CD4-positive, alpha-beta T cell treated with Interleukin-10 for 1 hour (primary cell): ENCODE measurements around the gene EWSR1.

Experiments
- DNase-seq: peaks from one replicate; pipeline ENCODE4 v3.0.0-alpha.2; 2020

The EWSR1 gene

DNA sequence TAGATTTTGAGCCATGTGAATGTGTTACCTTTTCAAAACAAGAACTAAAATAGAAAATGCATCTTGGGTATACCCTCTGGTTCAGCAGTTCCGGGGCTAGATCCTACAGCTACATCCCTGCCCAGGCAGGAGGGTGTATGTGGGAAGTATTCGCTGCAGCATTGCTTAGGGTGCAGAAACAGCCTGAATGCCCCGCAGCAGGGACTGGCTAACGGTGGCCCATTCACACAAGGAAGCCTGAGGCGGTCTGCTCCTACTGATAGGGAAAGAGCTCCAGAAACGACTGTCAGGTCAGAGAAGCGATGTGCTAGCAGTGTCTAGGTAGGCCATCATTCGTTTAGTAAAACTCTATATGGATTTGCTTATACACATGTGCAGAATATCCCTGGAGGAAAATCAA is 57.3 kb downstream of the EWSR1 start:
- DNase-seq, result no peak

- no peak for DNase-seq
These were observed 57.8 kb downstream of the EWSR1 start for GRCh38 chr22:29325785-29326315.

GRCh38 chr22:29326481-29326880 is 58.4 kb downstream of the EWSR1 start:
- DNase-seq, result no peak

GRCh38 chr22:29327089-29327764 is 59.2 kb downstream of the EWSR1 start:
- DNase-seq, result no peak

DNA sequence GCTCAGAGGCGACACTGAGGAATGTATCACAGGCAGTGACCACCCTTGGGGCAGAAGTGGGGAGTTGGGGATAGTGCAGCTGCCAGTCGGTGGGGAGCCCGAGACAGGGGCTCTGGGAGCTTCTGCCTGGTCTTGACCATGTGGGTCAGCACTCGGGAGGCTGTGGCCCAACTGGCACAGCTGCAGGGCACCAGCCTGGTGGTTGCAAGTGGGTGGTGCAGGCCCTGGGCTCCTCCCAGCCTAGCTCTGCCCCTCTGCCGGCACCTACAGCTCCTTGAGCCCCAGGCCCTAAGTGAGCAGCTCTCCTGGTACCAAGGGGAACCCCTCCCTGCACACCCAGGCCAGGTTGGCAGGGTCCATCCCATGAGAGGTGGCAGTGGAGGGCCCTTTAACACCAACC is 60.0 kb downstream of the EWSR1 start:
- no peak for DNase-seq

GRCh38 chr22:29328566-29329500 is 60.8 kb downstream of the EWSR1 start:
- DNase-seq, result no peak

DNA sequence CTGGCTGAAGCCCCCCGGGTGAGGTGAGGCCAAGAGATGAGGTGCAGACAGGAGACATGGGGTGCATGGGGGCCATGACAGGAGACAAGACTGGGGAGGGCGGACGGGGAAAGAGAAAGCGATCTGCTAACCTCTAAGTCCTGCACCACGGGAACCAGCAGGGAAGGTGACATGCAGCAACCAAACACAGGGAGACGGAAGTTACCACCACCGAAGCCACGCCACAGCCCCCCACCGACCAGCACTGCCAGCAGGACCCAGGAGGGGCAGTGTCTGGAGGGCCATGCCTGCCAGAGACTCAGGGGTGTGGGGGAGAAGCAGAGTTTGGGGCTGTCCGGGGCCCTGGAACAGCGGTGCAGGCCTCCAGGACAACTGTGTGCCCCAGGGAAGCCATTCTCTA is 61.5 kb downstream of the EWSR1 start:
- DNase-seq, result no peak

- DNase-seq, result no peak
These were observed 62.2 kb downstream of the EWSR1 start for GRCh38 chr22:29330291-29330690.

- no peak for DNase-seq
These were observed 62.7 kb downstream of the EWSR1 start for GRCh38 chr22:29330753-29331152.

- no peak for DNase-seq
These were observed 63.1 kb downstream of the EWSR1 start for GRCh38 chr22:29331213-29331612.

DNA sequence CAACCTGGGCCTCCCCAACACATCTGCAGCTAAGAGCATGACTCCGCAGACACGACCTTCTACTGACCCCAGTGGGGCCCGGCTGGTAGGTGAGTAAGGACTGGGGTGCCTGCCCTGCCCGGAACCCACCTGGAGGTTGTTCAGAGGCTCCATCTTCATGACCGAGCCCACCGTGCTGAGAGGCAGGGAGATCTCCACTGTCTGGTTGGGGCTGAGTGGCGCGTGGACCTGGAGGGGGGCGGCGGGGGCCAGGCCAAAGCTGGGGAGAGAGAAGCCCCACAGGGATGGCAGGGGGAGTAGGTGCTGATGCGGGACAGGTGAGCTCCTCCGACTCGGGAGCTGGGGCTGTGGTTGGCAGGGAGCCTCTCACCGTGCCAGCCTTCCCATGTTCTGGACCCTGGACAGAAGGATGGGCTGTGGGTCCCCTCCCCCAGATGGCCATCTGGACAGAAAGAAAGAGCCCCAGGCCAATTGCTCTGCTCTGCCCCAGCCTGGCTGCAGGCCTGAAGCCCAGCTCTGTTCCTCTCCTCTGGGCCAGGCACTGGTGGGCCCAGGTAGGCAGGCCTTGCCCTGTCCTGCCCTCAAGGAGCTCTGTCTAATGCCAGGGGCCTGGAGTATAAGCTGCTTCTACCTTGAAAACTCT is 63.7 kb downstream of the EWSR1 start:
- no peak for DNase-seq

DNA sequence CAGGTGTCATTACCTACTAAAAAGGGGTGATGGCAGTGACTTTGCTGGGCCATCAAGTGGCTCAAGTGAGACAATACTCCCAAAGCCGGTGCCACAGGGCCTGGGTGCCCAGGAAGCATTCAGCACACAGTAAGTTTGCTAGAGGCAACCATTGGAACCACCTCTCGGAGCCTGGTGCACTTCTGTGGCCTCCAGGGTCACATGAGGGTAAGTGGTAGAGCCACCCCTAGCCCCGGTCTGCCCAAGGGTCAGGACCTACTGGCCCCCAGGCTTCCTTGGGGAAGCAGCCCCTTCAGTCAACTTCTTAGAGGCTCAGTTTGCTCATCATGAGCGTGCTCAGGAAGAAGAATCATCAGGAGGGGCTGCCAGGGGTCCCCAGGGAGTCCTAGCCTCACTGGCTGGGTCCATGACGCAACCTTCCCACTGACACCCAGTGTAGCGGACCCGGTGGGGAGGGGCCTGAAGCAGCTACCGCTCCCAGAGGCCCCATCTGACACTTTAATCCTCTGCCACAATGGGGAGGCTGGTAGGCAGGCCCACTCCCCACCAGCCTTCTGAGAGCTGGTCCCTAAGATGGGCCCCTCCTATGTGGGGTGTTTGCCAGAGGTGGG is 64.9 kb downstream of the EWSR1 start:
- no peak for DNase-seq

- DNase-seq, result no peak
These were observed 66.1 kb downstream of the EWSR1 start for GRCh38 chr22:29334148-29334547.

- no peak for DNase-seq
These were observed 66.8 kb downstream of the EWSR1 start for GRCh38 chr22:29334696-29335344.

GRCh38 chr22:29335656-29336055 is 67.6 kb downstream of the EWSR1 start:
- DNase-seq, result no peak

GRCh38 chr22:29336751-29337490 is 68.9 kb downstream of the EWSR1 start:
- DNase-seq, result no peak

GRCh38 chr22:29337631-29338284 is 69.7 kb downstream of the EWSR1 start:
- no peak for DNase-seq

- DNase-seq, result no peak
These were observed 70.3 kb downstream of the EWSR1 start for GRCh38 chr22:29338398-29338797.

- DNase-seq, result no peak
These were observed 71.5 kb downstream of the EWSR1 start for GRCh38 chr22:29339381-29340235.

DNA sequence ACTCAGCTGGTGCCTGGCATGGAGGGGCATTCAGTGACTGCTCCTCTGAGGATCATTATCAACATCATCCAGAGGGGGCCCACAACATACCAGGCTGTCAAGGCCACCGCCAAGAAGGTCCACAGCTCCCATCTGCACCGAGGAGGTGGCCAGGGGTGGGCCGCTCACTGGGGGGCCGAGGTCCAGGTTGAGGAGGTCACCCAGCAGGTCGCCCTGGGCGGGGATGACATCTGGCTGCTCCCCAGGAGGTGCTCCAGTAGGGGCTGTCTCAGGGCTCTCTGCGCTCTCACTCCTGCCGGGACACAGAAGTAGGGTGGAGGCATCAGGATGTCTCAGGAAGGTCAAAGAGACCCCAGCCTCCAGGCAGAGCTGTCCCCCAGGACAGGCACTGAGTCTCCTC is 72.5 kb downstream of the EWSR1 start:
- no peak for DNase-seq
